GM21786 (cell line): ENCODE data around the gene LILRA5.
"Not testable (repeated sequence)": the region's sequence is repeated elsewhere in the genome, so short reads cannot be mapped to it uniquely, and the experiment has no call there.

Experiments used
- ATAC-seq: cut with Tn5 transposase; IDR thresholded peaks from one replicate; pipeline ENCODE4 v1.9.1; 2021; ENCODE audit not compliant: unreplicated experiment

The LILRA5 gene

DNA sequence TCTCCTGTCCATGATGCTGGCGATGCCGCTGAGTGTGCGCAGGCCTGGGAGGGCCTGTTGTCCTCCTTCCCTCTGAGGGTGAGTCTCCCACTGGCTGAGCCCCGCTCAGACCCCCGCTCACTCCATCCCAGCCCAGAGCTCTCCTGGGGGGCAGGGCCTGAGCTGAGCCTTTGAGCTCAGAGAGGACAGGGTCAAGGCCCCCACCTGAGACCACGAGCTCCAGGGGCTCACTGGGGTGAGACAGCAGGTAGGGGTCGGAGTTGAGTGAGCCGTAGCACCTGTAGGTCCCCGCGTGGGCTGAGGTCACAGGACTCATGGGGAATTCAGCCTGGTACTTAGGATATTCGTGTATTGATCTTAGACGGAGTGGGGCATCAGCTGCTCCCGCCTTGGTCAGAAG is 34.9 kb downstream of the LILRA5 start:
- not testable (repeated sequence) for ATAC-seq

DNA sequence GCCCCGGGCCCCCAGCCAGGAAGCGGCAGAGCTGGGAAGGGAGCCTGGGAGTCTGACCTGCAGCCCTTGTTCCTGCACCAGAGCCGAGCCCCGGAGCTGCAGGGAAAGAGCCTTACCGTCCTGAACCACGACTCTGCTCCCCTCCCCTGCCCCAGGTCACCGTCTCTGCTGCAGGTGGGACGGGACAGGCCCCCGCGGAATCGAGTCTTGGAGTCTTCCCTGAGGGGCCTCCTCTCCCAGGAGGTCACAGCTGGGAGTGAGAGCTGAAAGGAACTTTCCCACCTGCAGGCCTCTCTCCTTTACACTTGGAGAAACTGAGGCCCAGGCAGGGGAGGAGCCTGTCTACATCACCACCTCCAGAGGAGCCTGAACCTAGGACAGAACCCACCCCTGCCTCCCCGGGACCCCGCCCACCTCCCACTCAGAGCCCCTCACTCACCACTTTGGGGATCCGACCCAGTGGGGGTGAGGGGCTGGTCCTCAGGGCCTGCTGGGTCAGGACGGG is 35.8 kb downstream of the LILRA5 start:
- not testable (repeated sequence) for ATAC-seq

DNA sequence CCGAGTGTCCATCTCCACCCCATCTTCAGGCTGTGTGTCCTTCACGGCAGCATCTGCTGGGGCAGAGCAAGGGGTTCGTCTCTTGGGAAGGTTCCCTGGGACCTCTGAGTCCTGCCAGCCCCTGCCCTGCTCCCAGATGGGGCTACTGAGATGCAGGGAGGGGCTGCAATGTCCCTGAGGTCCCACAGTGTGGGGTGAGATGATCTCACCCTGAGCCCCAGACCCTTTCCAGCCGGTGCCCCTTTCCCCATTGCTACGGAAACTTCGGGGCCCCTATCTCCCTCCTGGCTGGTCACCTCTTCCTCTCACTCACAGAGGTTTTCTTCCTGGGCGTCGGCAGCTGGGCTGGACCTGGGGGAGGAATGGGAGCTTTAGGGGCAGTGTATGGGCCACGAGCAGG is 37.0 kb downstream of the LILRA5 start:
- ATAC-seq: no peak

DNA sequence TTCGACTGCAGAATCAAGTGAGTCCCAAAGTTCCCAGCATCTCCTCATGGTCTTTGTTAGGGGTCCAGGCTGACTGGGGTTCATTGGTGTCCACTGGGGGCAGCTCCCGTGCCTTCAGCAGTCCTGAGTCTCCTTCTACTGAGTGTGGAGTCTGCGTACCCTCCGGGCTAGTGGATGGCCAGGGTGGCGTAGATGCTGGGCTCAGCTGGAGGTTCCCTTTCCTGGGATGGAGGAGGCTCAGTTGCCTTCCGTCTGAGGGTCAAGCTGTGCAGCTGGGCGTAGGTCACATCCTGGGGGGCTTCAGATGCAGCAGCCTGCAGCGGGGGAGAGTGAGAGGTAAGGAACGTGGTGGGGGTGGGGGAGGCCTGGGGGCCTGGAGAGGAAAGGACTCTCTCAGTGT is 38.5 kb downstream of the LILRA5 start:
- ATAC-seq: not testable (repeated sequence)

DNA sequence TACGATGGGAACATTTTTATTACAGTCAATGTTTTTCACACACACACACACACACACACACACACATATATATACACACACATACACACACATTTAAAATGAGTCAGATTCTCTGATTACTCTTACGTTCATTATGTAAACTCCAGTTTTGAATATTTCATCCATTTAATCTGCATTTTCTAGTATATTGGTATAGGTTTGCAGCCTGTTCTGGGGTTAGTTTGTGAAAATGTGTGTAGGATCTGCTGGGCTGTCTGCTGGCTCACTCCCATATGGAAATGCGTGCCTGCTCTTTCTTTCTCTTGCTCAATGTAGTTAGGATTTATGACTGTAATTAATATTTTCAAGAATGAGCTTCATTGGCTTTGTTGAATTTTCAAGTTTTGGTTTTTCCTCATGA is 39.1 kb downstream of the LILRA5 start:
- no peak for ATAC-seq

DNA sequence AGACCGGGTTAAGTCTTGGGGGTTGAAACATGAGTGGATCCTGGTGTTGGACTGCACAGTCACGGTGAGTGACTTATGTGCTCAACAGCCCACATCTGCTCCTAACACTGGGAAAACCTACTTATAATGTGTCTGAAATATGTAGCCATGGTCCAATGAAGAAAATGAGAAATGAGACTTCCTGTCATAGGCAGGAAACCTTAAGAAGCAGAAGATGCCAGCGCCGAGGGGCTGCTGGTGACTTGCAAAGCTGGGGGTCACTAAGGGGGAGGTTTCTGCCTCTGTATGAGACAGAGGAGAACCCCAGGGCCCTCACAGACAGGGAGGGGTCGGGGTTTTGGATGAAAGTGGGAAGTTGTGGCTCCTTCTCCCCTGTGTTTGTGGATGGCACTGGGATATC is 40.8 kb downstream of the LILRA5 start:
- not testable (repeated sequence) for ATAC-seq

DNA sequence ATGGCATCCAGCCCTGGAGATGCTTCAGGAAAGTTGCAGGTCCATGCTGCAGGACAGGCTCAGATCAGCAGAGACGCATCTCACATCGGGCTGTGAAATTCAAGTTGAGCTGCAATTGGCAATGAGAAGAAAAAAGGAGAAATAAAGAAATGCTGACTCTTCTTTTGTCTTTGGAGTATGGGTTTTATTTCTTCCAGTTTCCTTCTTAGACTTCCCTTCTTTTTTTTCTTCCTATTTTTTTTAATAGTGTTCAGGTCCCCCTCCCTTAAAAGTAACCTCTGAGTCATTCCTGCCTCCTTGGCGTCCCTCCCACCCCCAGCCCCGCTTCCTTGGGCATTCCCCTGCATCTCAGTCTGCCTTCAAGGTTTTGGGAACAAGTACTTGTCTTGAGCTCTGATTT is 41.4 kb downstream of the LILRA5 start:
- not testable (repeated sequence) for ATAC-seq

DNA sequence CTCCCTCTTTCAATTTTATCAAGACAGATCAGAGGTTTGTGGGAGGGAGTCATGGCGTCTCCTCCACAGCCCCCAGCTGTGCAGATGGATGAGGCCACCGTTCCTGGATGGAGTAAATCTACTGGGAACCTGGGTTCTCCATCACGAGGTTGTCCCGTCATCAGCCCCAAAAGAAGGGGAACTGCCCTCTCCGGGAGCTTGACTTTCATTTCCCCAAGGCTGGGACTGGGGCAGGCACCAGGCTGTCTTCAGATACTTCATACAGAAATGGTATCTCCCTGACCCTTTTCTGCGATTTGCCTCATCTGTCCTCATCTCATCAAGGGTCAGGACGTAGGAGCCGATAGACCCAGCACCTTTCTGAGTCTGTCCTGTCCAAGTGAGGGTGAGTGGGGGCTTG is 41.9 kb downstream of the LILRA5 start:
- no peak for ATAC-seq

DNA sequence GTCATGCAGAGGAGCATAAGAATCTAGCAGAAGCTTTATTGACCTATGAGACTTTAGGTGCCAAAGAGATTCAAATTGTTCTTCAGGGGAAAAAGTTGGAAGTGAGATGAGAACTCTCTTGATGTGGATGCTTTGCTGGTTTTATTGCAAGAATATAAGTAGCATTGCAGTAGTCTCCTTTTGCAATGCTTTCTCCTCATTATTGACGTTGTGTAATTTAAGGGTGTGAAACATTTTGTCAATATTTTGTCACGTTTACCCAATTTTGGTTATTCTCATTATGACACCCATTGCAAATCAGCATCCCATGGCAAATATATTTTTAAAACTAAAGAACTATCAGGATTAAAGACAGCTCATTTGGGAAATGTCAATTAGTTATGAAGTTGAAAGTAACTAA is 44.0 kb downstream of the LILRA5 start:
- ATAC-seq: no peak

DNA sequence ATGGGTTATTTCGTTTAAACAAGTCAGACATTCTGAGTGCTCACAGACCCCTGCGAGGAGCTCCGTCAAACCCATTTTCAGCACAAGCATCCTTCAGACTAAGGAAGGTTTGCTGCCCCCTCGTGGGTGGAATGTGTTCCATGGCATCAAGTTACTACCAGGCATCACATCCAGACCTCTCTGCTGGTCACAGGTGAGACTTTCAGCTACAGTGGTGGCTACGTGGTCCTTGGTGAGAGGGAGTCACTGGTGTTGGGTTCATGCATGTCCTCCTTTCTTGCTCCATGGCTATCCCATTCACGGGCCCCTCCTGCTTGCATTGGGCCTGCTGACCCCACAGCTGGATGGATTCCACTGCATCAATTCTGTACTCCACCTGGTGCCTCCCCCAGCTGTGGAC is 46.8 kb downstream of the LILRA5 start:
- ATAC-seq: no peak

DNA sequence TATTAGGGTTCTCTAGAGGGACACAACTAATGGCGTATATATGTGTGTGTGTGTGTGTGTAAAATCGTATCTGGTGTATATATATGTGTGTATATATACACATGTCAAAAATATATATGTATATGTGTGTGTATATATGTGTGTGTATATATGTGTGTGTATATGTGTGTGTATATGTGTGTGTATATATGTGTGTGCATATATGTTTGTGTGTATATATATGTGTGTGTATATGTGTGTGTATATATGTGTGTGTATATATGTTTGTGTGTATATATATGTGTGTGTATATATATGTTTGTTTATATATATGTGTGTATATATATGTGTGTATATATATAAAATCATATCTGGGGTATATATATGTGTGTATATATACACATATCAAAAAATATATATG is 50.5 kb downstream of the LILRA5 start:
- ATAC-seq: no peak

DNA sequence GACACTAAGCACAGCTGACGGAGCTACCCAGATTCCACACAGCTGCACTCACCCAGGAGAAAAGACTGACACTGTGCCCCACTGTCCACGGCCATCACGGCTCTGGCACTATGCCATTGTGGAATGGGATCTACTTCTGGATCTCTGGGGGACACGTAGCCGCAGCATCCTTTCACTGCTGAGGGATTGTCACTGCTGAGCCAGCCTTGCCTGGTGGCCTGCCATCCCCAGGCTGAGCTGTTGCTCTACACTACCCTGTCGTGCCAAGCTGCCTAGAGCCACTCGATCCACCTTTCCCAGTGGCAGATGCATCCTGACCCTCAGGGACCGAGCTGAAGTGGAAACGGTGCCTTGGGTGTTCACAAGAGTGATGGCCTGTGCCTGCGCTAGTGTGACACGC is 50.9 kb downstream of the LILRA5 start:
- no peak for ATAC-seq

DNA sequence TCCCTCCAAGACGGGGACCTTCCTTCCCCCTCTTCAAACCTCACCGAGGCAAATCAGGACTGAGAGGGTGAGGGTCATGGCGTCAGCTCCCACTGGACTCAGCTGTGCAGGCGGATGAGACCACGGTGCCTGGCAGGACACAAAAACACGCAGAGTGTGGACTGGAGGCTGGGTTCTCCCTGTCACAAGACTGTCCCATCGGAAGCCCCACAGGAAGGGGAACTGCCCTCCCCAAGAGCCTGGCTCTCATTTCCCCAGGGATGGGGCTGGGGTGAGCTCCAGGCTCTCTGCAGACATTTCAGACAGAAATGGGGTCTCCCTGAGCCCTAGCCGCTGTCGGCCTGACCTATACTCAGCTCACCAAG is 55.9 kb downstream of the LILRA5 start, which contains the start of gene LILRB5:
Gene LILRB5 (minus strand): TSS at position 158 of the 365 bp plus-strand sequence. CDS start 80 bp downstream, at position 78.
- no peak for ATAC-seq
